ENCODE data around the gene MFRP. TPM values are rescaled to one million over a fixed set of nuclear protein-coding genes. Genes with fewer than 3 reads are reported as not detected.

Gene MFRP
- total RNA-seq, 1 experiment from 2014 or later = not detected

GRCh38 chr11:119340335-119341221, 5.9 kb downstream of the MFRP start, which contains the start of gene C1QTNF5:
C1QTNF5 (minus strand) TSS chr11:119340883; CDS start chr11:119340397, 486 bp downstream.
- ChIA-PET POLR2A (no interaction called here), CTCF (interaction anchor here (0.6 to 3.5 kb wide), 12 partner anchors 9 to 1035 kb away, joined by 3 to 43 read pairs (median 4); no protein-coding TSS in a partner anchor)
- BruUV-seq (replicated peaks) = no TSS peak
- Histone ChIP-seq H3K27me3 (ENCODE audit: control insufficient read depth, insufficient read depth, low read length) (no peaks in the 10 kb centered on the region), H3K36me3 (ENCODE audit: control insufficient read depth, insufficient read depth, low read length) (no peaks in the 10 kb centered on the region), H3K27ac (ENCODE audit: low read length) (peak within 1 kb of the TSS; percentile 24; the same call in 1 of the 2 replicates), H3K4me3 (ENCODE audit: low read depth in 2 of 2, low read length in 2 of 2) (peak within 1 kb of the TSS; percentile 36 to 48), H3K4me1 (ENCODE audit: control insufficient read depth, insufficient read depth, low read length) (peaks cover 32% of the 10 kb centered on the region), H3K9me3 (ENCODE audit: control insufficient read depth, insufficient read depth, low read depth, low read length) (no peaks in the 10 kb centered on the region)
- intact Hi-C loops (cut with micrococcal nuclease; ENCODE audit: unreplicated experiment) (no loop called here), in situ Hi-C loops (cut with HindIII; ENCODE audit: low pct_unique_long_range_greater_than_20kb, low sequenced_read_pairs) (no loop called here)
- DNase-seq (ENCODE audit: low read depth, low spot score) (no peak), ATAC-seq (peak; percentile 3; the same call in 1 of the 2 replicates)
- TF ChIP-seq TCF7L2 (IDR thresholded peaks at IDR 0.05; ENCODE audit: low read depth, low read length) = no peak
- TF ChIP-seq SIN3A (IDR thresholded peaks at IDR 0.05; ENCODE audit: borderline replicate concordance, insufficient read depth, low read depth, low read length) = no peak
- no peak for TF ChIP-seq REST (IDR thresholded peaks at IDR 0.05; ENCODE audit: insufficient read depth in 1 of 2, low read depth in 2 of 2, low read length in 1 of 2)

- H3K27ac ChIP-seq (ENCODE audit: low read length) = peak overlapping the region; percentile 24; the same call in 1 of the 2 replicates
- ChIA-PET POLR2A (no interaction called here), CTCF (interaction anchor here (0.5 to 3.5 kb wide), 12 partner anchors 17 to 1036 kb away, joined by 3 to 43 read pairs (median 4); no protein-coding TSS in a partner anchor)
- no peaks in the 10 kb centered on the region for H3K9me3 ChIP-seq (ENCODE audit: control insufficient read depth, insufficient read depth, low read depth, low read length)
- H3K36me3 ChIP-seq (ENCODE audit: control insufficient read depth, insufficient read depth, low read length) = no peaks in the 10 kb centered on the region
- no peak for DNase-seq (ENCODE audit: low read depth, low spot score)
- in situ Hi-C loops (cut with HindIII; ENCODE audit: low pct_unique_long_range_greater_than_20kb, low sequenced_read_pairs) (no loop called here), intact Hi-C loops (cut with micrococcal nuclease; ENCODE audit: unreplicated experiment) (loop anchor here (2.0 to 5.0 kb wide), 2 partner anchors 33 to 135 kb away; no protein-coding TSS in a partner anchor)
- H3K4me1 ChIP-seq (ENCODE audit: control insufficient read depth, insufficient read depth, low read length) = peaks cover 39% of the 10 kb centered on the region
- peak; percentile 62 for ATAC-seq
- peak overlapping the region; percentile 36 to 48 for H3K4me3 ChIP-seq (ENCODE audit: low read depth in 2 of 2, low read length in 2 of 2)
- TF ChIP-seq SIN3A (IDR thresholded peaks at IDR 0.05; ENCODE audit: borderline replicate concordance, insufficient read depth, low read depth, low read length) (0 out of 2 replicates have a peak, but pooled peaks have one; percentile 60), REST (IDR thresholded peaks at IDR 0.05; ENCODE audit: insufficient read depth in 1 of 2, low read depth in 2 of 2, low read length in 1 of 2) (no peak)
- TF ChIP-seq, protein P1, sequence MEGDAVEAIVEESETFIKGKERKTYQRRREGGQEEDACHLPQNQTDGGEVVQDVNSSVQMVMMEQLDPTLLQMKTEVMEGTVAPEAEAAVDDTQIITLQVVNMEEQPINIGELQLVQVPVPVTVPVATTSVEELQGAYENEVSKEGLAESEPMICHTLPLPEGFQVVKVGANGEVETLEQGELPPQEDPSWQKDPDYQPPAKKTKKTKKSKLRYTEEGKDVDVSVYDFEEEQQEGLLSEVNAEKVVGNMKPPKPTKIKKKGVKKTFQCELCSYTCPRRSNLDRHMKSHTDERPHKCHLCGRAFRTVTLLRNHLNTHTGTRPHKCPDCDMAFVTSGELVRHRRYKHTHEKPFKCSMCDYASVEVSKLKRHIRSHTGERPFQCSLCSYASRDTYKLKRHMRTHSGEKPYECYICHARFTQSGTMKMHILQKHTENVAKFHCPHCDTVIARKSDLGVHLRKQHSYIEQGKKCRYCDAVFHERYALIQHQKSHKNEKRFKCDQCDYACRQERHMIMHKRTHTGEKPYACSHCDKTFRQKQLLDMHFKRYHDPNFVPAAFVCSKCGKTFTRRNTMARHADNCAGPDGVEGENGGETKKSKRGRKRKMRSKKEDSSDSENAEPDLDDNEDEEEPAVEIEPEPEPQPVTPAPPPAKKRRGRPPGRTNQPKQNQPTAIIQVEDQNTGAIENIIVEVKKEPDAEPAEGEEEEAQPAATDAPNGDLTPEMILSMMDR (IDR thresholded peaks at IDR 0.05) = peak; percentile 100
- BruUV-seq (replicated peaks) = no TSS peak
- no peaks in the 10 kb centered on the region for H3K27me3 ChIP-seq (ENCODE audit: control insufficient read depth, insufficient read depth, low read length)
Measured at GRCh38 chr11:119339589-119340334, 6.7 kb downstream of the MFRP start.
